HG03342 (cell line): ENCODE data around the gene EMP3.
"Not testable (repeated sequence)": the region's sequence is repeated elsewhere in the genome, so short reads cannot be mapped to it uniquely, and the experiment has no call there.

Experiments
- ATAC-seq: cut with Tn5 transposase; IDR thresholded peaks from one replicate; pipeline ENCODE4 v1.9.1; 2021; ENCODE audit warnings: mild to moderate bottlenecking, moderate library complexity; ENCODE audit not compliant: unreplicated experiment

Gene EMP3, protein sequence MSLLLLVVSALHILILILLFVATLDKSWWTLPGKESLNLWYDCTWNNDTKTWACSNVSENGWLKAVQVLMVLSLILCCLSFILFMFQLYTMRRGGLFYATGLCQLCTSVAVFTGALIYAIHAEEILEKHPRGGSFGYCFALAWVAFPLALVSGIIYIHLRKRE

DNA sequence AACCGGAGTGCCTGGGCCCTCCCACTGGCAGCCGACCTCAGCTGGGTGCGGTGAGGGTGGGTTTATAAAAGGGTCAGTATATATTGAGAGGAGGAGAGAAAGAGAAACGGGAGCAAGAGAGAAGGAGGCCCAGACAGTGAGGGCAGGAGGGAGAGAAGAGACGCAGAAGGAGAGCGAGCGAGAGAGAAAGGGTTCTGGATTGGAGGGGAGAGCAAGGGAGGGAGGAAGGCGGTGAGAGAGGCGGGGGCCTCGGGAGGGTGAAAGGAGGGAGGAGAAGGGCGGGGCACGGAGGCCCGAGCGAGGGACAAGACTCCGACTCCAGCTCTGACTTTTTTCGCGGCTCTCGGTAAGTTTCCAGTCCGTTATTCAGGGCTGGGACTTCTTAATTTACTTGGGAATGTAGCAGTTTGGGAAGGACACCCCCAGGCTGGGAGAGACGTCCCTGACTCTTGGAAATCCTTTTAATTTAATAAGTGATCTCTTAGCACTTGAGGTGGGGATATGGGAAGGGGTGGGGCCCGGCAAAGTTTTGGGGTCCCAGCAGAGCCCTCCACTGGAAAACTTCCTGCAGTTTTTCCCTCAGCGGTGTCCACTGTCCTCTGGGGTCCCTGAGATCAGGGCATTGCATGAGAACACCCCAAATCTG, at the start of gene EMP3:
TSS of gene EMP3 (plus strand) at position 288 of the 646 bp plus-strand sequence. CDS start 1,293 bp downstream, outside the sequence.
- ATAC-seq: no peak

DNA sequence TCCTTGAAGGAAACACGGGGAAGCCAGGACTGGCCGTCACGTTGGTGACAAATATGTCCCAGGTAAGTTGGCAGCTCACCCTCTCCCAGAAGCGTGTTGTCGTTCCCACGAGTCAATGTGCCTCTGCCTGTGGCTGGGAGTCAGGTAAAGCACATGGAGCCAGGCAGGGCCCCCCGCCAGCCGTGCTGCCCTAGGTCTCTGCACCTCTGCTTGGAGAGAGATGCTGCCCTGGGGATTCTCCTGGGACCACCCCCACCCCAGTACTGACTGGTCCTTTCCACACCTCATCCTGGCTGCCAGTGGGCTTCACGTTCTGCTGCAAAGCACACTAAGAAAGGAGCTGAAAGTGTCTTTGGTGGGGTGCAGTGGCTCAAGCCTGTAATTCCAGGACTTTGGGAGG, 45.6 kb upstream of the EMP3 start:
- ATAC-seq: no peak

DNA sequence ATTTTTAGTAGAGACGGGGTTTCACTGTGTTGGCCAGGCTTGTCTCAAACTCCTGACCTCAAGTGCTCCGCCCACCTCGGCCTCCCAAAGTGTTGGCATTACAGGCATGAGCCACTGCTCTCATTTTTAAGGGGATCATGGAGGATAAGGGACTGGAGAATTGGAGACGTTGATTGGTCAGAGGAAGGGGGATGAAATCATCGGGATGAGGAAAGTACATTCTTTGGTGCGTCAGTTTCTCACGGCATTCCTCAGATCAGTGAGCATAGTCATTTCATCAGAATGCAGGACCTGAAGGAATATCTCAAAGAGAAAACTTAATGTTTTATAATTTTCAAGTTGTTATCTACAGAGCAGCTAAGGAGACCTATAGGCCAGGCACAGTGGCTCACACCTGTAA, 41.4 kb upstream of the EMP3 start:
- no peak for ATAC-seq

DNA sequence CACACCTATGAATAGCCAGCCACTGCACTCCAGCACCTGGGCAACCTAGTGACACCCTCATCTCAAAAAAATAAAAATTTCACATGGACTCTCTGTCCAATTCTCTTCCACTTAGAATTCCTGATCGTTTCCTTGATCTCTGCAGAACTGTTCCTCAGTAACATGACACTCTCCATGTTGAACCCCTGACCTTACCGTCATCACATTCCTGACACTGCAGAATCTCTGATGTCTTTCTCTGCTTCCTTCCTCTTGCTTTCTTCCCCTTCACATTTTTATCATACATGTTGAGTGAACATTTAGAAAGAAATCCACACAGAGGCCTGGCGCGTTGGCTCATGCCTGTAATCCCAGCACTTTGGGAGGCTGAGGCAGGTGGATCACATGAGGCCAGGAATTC, 40.5 kb upstream of the EMP3 start:
- no peak for ATAC-seq

DNA sequence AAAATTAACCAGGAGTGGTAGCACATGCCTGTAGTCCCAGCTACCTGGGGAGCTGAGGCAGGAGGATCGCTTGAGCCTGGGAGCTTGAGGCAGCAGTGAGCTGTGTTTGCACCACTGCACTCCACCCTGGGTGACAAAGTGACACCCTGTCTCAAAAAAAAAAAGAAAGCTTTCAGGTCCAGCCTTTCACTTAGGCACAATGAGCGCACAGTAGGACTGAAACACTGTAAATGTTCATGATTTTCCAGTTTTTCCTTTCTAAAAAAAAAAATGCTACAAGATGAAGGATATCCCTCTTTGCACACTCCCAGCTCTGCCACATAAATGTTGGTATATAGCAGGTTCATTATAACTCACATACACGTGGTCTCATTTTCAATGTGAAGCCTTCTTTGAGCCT, 37.6 kb upstream of the EMP3 start:
- no peak for ATAC-seq

DNA sequence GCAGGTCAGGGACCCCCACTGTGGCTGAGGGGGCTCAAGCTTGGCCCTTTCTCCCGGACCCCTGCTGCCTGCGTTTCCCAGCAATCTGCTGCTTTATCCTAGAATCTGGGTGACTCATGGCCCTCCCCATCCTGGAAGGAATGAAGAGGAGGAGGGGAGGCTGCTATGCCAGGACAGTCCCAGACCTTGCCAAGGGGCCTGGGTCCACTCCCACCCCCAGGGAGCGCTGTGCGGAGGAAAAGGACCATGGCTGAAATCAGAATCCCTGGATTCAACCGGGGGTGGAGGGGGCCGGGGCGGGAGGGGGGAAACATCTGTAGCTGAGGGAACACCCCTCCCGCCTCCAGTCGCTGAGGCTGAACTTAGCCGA, 35.0 kb upstream of the EMP3 start:
- ATAC-seq: no peak

DNA sequence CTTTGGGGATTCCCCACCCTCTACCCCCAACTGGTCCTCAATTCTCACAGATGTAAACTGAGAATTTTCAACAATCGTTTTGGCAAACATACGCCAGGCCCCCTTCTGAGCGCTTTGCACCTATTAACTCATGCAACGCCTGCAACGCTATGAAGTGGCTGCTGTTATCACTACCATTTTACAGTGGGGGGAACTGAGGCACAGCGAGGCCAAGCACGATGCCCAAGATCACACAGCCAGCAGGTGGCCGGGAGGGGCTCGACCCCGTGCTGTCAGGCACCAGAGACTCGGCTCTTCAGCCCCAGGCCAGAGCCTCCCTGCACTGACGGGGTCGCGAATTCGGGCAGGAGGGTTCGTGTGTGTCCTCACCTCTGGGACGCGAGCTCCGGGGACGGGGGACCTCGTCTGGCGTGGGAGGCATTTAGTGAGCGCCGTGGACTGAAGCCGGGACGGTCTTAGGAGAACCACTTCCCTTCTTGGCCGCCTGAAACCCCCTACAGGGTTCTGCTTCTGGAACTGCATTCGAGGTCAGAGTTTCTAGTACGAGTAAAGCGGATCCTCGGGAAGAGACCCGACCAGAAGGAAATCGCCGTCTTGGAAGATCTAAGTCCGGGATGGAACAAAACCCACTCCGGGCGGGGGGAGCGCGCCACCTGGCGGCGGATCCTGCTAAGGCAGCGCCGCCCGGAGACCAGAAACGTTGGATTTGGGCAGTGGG, 34.4 kb upstream of the EMP3 start:
- ATAC-seq: no peak

DNA sequence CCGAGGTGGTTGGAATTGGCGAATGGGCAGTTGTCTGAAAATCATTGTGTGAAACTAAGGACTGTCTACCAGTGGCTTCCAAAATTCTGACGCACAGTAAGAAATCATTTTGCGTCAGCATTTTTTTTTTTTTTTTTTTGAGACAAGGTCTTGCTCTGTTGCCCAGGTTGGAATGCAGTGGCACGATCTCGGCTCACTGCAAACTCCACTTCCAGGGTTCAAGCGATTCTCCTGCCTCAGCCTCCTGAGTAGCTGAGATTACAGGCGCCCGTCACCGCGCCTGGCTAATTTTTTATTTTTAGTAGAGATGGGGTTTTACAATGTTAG, 33.9 kb upstream of the EMP3 start:
- ATAC-seq: not testable (repeated sequence)

DNA sequence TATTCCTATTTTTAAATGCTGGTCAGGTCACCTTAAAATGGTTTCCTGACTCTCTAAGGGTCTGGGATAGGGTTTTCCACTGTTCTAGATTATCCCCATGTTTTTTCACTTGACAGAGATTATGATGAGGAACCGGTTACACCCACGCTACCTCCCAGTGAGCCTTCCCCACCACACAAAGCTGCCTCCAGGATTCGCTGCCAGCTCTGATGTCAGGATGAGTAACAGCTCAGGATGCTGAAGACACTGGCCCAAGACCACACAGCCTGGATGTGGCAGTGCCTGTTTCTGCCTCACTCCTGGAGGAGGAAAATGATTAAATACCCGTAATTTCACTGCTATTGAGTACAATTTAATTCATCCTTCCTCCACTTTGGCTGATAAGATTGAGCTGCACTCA, 32.6 kb upstream of the EMP3 start:
- ATAC-seq: no peak

DNA sequence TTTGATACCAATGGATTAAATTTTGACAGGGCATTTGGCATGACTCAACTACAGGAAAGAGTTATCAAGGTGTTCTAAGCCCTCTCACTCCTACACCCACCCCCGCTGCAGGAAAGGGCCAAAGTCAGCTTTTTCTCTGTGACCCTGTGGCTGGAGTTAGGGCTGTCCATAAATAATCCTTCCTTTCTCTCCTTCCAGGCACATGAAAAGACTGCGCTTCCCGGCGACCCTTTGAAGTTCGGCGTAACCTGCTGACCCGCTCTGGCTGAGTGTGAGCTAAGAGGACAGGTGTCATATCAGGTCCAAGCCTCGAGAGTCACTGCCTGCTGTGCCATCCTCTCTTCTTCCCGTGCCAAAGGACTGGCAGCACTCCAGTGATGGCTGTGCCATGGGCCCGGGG, 29.9 kb upstream of the EMP3 start:
- ATAC-seq: no peak

DNA sequence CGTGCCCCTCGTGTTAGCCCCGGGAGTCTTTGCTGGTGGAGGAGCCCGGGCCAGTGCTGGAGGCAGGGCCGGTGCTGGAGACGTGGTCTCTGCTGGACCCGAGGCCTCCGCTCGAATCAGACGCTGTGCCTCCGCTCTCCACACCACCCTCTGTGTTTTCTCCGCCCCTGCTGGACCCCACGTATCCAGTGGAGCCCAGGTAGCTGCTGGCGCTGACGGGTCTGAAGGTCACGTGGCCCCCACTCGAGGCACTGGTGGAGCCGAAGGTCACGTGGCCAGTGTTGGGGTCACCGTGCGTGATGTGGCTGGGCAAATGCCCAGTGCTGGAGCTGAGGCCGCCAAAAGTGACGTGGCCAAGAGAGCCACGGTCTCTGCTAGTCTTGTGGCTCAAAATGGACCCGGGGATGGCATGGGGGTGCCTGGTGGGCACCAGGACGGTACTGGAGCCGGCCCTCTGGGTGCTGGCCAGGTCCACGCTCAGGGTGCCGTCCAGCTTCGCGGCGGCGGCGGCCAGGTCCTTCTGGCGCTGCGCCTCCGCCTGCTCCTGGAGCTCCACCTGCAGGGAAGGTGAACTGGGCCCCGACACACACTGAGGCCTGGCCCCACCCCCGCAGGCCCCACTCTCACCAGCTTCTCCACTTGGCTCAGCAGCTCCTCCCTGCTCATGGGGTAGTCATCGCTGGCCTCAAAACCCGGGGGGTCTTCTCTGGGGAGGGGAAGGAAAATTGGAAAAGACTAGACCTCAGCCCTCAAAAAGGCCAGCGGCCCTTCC, 28.2 kb upstream of the EMP3 start:
- ATAC-seq: no peak

DNA sequence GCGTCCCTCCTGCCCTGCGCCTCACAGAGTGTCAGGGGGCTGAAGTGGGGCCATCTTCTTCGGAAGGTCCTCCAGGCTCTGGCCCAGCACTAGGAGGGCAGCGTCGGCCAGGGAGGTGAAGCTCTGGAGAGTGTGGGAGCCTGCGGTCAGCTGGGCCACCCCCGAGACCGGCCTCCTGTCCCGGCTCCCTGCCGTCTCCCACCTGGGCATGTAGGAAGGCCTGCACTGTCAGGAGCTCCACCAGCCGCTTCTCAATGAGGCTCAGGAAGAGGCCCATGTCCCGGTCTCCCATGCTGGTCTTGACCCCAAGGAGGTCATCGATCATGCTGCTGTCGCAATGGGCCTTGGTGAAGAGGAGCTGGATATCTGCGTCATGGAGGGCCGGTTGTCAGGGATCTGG, 27.4 kb upstream of the EMP3 start:
- ATAC-seq: no peak

DNA sequence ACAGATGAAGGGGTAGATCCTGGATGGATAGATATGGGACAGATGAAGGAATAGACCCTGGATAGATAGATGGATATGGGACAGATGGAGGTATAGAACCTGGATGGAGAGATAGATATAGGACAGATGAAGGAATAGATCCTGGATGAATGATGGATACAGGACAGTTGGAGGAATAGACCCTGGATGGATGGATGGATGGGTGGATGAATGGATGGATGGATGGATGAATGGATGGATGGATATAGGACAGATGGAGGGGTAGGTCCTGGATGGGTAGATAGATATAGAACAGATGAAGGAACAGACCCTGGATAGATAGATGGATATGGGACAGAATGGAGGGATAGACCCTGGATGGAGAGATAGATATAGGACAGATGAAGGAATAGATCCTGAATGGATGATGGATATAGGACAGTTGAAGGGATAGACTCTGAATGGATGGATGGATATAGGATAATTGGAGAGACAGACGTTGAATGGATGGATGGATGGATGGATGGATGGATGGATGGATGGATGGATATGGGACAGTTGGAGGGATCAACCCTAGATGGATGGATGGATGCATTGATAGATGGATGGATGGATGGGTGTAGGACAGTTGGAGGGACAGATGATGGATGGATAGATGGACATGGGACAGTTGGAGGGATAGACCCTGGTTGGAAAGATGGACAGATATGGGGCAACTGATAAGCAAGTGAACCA, 23.3 kb upstream of the EMP3 start:
- no peak for ATAC-seq

DNA sequence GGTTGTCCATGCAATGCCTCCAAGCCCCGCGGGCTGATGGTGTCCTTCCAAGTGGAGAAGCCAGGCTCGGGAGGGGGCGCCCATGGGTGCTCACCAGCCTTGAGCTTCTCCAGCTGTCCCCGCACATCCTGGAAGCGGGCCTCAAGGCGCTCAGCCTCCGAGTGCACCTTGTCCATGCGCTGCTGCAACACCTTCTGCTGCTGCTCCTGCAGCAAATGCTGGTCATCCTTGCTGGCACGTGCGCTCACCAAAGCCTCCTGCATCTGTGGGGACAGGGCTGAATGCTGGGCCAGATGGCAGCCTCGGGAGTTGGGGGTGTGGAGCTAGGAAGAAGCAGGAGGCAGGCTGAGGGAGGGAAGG, 22.8 kb upstream of the EMP3 start:
- no peak for ATAC-seq

DNA sequence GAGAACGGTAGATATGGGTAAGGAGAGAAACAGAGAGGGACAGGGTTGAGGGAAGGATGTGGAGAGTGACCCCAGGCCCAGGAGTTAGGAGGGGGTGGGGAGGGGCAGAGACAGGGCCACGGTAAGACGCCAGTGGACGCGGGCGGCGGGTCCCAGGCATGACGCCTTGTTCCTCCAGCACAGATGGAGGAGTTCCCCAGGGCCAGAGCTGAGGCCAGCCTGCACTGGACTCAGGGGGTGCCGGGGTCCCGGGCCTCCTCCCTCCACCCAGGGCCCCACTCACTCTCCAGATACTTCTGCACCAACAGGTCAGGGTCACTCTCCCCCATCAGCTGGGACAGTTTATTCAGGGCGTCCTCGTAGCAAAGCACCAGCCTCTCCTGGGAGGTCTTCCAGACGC, 22.0 kb upstream of the EMP3 start:
- no peak for ATAC-seq

DNA sequence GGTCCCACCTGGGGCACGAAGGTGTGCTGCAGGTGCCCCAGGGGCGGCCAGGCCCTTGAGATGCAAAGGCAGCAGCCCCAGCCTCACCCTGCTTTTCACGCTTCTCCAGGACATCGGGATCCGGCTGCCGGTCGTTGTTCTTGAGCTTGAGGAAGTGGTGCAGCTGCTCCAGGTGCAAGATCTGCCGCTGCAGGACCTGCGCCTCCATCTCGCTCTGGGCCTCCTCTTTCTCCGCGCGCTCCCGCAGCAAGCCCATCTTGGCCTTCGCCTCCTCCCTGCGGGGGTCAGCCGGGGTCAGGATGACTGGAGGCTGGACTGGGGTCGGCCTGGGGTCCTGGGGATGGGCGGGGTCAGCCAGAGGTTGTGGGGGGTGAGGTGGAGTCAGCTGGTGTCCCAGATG, 21.5 kb upstream of the EMP3 start:
- ATAC-seq: no peak

DNA sequence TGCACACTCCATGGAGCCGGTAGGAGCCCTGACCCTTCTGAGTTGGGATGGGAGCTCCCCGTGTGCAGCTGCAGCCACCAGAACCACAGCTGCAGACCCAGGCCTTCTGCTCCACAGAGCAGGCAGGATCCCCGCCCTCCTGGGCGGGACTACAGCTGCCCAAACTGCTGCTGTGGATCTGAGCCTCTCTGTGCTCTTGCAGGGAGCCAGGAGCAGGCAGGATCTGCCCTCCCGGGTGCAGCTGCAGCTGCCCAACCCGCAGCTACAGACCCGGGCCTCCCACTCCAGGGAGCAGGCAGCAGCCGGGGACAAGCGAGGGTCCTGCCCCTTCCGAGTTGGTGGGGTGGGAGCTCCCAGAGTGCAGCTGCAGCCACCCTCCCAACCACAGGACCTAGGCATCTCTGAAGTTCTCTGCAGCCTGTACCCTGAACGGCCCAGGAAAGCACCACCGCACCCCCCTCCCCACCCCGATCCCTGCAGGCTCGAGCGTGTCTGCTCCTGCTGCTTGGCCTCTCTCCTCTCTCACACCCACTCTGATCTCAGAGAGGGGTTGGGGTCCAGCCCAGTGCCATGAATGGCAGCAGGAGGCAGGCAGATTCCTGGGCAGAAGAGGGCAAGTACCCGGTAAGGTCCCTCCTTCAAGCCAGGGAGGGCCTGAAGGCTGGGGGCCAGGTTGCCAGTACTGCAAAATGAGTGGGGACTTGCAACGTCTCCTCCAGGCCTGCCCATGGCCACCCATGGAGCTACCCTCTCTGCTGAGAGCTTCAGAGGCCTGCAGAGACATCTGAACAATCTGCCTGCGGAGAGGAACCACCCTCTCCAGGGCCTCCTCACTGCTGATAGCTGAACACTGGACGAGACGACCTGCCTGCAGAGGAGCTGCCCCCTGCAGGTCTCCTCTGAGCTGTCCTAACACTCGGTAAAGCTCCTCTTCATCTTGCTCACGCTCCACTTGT, 16.4 kb upstream of the EMP3 start:
- no peak for ATAC-seq

DNA sequence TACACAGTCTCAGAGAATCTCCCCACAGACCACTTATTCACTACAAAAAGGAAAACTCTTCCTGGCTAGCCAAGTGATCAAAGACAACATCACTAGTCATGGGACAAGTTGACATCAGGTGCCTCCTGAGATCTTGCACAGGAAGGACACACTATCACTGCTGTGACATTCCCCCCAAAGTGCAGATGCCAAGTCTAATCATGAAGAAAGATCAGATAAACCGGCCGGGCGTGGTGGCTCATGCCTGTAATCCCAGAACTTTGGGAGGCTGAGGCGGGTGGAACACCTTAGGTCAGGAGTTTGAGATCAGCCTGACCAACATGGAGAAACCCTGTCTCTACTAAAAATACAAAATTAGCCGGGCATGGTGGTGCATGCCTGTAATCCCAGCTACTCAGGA, 15.6 kb upstream of the EMP3 start:
- not testable (repeated sequence) for ATAC-seq

DNA sequence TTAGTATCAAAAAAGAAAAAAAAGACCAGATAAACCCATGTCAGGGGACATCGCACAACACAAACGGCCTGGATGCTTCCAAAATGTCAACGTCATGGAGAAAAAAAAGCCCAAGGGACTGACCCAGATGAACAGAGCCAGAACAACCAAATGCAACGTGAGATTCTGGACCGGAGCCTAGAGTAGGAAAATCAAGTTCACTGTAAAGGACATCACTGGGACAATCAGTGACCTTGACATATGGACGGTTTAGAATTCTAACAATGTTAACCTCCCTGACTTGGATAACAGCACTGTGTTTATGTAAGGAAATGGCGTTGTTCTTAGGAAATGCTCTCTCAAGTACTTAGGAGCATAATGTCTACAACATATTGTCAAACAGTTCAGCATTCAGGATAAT, 15.1 kb upstream of the EMP3 start:
- no peak for ATAC-seq

DNA sequence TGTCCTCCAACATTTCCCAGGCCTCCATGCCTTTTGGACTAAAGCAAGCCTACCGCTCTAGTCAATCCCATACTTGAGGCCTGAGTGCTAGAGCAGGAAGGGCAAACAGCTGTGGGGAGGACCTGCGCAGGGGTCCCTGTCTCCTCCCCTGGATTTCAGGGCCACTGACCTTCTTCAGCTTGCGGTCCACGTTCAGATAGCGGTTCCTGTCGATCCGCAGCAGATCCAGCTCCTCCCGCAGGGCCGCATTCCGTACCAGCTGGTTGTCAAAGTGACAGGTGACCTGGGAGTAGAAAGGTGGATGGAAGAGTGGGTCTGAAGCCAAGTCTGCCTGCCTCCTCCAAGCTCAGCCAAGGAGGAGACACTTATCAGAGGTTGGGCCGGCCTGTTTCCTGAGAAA, 14.0 kb upstream of the EMP3 start:
- ATAC-seq: no peak
